Stimulated activated CD4-positive, alpha-beta T cell treated with anti-CD3 and anti-CD28 coated beads, Interleukin-1b, Interleukin-23, amount 100 ng/mL, for 48 hours (primary cell): Measurements from ENCODE around the gene CCDC117.

ENCODE experiments used
- DNase-seq: peaks from one replicate; pipeline ENCODE4 v3.0.0-alpha.2; 2020

The CCDC117 gene

DNA sequence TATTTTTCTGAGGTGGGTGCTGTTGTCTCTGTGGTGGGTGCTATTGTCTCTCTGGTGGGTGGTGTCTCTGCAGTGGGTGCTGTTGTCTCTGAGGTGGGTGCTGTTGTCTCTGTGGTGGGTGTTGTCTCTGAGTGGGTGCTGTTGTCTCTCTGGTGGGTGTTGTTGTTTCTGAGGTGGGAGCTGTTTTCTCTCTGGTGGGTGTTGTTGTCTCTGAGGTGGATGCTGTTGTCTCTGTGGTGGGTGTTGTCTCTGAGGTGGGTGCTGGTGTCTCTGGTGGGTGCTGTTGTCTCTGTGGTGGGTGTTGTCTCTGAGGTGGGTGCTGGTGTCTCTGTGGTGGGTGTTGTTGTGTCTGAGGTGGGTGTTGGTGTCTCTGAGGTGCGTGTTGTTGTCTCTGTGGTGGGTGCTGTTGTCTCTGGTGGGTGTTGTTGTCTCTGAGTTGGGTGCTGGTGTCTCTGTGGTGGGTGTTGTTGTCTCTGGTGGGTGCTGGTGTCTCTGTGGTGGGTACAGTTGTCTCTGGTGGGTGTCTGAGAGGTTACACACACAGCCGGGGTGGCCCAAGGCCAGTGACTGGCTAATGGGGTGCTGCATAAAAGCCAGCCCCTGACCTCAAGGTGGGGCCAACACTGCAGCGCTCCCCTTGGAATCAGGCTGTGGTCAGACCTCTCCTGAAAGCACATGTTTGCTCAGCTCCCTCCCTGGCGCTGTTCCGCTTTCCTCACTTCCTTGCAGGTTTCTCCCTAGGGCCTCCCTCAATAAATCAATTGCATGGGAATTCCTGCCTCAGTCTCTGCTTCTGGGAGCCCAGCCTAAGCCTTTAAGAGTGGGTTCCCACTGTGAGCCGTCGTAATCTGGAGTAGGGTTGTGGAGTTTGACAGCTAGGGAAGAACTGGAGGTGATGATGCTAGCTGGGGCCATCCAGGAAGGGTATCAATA, 58.9 kb downstream of the CCDC117 start:
- no peak for DNase-seq

GRCh38 chr22:28832731-28833130, 60.2 kb downstream of the CCDC117 start:
- DNase-seq = no peak

DNA sequence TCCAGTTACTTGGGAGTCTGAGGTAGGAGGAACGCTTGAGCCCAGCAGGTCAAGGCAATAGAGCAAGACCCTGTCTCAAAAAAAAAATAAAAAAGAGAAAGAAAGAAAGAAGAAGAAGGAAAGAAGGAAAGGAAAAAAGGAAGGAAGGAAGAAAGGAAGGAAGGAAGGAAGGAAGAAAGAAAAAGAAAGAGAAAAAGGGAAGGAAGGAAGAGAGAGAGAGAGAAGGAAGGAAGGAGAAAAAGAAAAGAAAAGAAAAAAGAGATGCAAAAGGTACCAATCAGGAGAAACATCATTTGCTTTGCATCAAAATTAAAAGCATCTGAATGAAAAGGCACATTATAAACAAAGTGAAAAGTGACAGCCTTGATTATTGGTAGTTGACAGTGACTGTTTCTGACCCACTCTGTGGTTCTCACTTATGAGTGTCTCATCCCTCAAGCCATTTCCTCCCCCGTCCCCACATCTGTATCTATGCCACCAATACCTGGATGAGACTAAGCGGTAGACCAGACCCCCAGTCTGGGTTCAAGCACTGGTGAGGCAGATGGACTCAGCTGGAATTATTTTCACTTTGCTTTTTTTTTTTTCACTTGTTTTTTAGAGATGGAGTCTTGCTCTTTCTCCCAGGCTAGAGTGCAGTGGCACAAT, 60.9 kb downstream of the CCDC117 start:
- DNase-seq = no peak

- DNase-seq = no peak
These were observed 63.2 kb downstream of the CCDC117 start for GRCh38 chr22:28835630-28836189.

GRCh38 chr22:28837640-28838039, 65.1 kb downstream of the CCDC117 start:
- no peak for DNase-seq
